GM13976 (cell line): ENCODE results near the gene KATNAL2.

ENCODE experiments used
- DNase-seq: peaks from one replicate; pipeline ENCODE4 v3.0.0; 2012; ENCODE audit warnings: low spot score
- in situ Hi-C: fragments of 300-500 bp; cut with MboI; formaldehyde crosslinking; loops from one replicate; pipeline ENCODE4 v1.12.0; 2022; ENCODE audit warnings: low sequenced_read_pairs, mixed read lengths, inconsistent platforms; ENCODE audit not compliant: unreplicated experiment
- TF ChIP-seq, protein P1 (sequence below): IDR thresholded peaks from 2 replicates; pipeline ENCODE4 v1.5.1; 2012; ENCODE audit warnings: borderline replicate concordance, mild to moderate bottlenecking; ENCODE audit not compliant: insufficient read depth; ENCODE audit errors: extremely low read depth, missing control alignments, control extremely low read depth

The KATNAL2 gene

DNA sequence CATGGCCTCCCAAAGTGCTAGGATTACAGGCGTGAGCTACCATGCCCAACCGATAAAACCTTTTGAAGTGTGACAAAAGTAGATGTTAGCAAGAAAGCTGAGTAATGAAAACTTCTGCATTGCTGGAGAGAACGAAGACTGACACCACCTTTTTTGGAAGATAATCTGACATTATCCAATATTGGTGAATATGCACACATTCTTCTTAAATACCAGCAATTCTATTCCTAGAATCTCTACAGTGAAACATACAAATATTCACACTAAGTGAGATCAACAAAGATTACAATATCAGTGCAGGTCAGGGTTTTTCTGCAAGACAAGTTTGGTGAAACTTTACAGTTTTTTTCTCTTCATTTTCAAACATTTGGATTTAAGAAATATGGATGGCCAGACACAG is 7.9 kb upstream of the KATNAL2 start:
- no peak for DNase-seq
- in situ Hi-C loops: no loop called here
- TF ChIP-seq, protein P1, sequence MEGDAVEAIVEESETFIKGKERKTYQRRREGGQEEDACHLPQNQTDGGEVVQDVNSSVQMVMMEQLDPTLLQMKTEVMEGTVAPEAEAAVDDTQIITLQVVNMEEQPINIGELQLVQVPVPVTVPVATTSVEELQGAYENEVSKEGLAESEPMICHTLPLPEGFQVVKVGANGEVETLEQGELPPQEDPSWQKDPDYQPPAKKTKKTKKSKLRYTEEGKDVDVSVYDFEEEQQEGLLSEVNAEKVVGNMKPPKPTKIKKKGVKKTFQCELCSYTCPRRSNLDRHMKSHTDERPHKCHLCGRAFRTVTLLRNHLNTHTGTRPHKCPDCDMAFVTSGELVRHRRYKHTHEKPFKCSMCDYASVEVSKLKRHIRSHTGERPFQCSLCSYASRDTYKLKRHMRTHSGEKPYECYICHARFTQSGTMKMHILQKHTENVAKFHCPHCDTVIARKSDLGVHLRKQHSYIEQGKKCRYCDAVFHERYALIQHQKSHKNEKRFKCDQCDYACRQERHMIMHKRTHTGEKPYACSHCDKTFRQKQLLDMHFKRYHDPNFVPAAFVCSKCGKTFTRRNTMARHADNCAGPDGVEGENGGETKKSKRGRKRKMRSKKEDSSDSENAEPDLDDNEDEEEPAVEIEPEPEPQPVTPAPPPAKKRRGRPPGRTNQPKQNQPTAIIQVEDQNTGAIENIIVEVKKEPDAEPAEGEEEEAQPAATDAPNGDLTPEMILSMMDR: no peak

DNA sequence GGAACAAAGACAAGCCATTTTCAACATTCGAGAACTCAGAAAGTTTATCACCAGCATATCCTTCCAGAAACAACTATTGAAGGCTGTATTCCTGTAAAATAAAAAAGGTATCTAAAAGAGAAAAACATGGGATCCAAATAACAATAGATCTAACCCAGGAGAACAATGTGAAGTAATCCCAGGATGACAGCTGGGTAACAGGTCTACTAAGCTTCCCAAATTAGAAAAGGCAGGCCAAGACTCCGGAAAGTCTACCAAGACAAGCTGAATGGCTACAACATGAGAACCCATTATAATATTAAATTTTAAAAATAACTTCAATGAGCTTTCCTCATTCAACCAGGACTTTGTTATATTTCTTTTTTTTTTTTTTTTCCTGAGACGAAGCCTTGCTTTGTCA is 6.5 kb upstream of the KATNAL2 start:
- TF ChIP-seq, protein P1: no peak
- no peak for DNase-seq
- in situ Hi-C loops: no loop called here

- TF ChIP-seq, protein P1: no peak
- in situ Hi-C loops: no loop called here
- no peak for DNase-seq
Observed at GRCh38 chr18:46915800-46916550, 1.4 kb upstream of the KATNAL2 start.

GRCh38 chr18:46916551-46917107 is 773 bp upstream of the KATNAL2 start:
- peak; percentile 65 for DNase-seq
- TF ChIP-seq, protein P1: no peak
- in situ Hi-C loops: no loop called here

GRCh38 chr18:46917803-46918600 is 600 bp downstream of the KATNAL2 start:
- in situ Hi-C loops: no loop called here
- peak; percentile 58 for DNase-seq
- TF ChIP-seq, protein P1: no peak

DNA sequence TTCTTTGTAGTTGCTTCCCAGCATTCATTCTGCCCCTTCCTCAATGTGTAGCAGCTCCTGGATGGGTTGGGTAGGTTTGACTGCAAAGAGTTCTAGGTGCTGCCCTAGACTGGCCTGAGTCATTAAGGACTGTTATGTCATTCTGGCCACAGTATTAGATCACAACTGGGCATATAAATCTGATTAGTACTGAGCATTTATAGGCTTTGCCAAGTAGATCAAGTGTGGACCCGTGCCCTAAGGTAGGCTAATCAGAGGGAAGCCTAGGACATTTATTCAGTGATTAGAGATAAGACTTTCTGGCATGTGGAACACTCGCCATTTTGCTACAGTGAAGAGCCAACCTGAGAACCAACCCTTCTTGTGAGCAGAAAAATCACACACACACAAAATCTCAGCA is 2.7 kb downstream of the KATNAL2 start:
- TF ChIP-seq, protein P1: no peak
- DNase-seq: no peak
- in situ Hi-C loops: no loop called here
